GM23338 (cell line): ENCODE results near the gene NIF3L1. TPM values are rescaled to one million over a fixed set of nuclear protein-coding genes. Genes with fewer than 3 reads are reported as not detected.

Source experiments
- ATAC-seq: fragments of 200-7000 bp; cut with Tn5 transposase; 3 replicates; pipeline ENCODE4 v1.9.1; 2020
- DNase-seq: peaks from one replicate; pipeline ENCODE4 v3.0.0-alpha.2; 2015; ENCODE audit warnings: low spot score
- H2AFZ ChIP-seq: fragments of 200-600 bp; sonication (generic); 2 replicates; pipeline ENCODE4 v1.8.0; 2016; ENCODE audit warnings: antibody characterized with exemption, mild to moderate bottlenecking, moderate library complexity
- H3F3A ChIP-seq: fragments of 200-600 bp; sonication (generic); replicated peaks from 2 replicates; pipeline ENCODE4 v1.8.0; 2017; ENCODE audit warnings: antibody characterized with exemption, mixed run types, low read depth
- H3K27ac ChIP-seq: fragments of 200-600 bp; sonication (generic); 2 replicates; pipeline ENCODE4 v1.6.1; 2016; ENCODE audit warnings: low read depth
- H3K27me3 ChIP-seq: fragments of 200-600 bp; sonication (generic); 2 replicates; pipeline ENCODE4 v1.8.0; 2016; ENCODE audit warnings: mild to moderate bottlenecking, mixed run types, moderate library complexity; ENCODE audit not compliant: insufficient read depth
- H3K36me3 ChIP-seq: fragments of 200-600 bp; sonication (generic); 2 replicates; pipeline ENCODE4 v1.8.0; 2016; ENCODE audit warnings: mild to moderate bottlenecking; ENCODE audit not compliant: insufficient read depth
- H3K4me1 ChIP-seq: fragments of 200-600 bp; sonication (generic); 2 replicates; pipeline ENCODE4 v1.8.0; 2016; ENCODE audit warnings: mild to moderate bottlenecking, moderate library complexity; ENCODE audit not compliant: insufficient read depth
- H3K4me2 ChIP-seq: fragments of 200-600 bp; sonication (generic); 2 replicates; pipeline ENCODE4 v1.7.1; 2017; ENCODE audit warnings: mixed run types
- H3K4me3 ChIP-seq: fragments of 200-600 bp; sonication (generic); 2 replicates; pipeline ENCODE4 v1.6.1; 2016; ENCODE audit warnings: mixed run types
- H3K79me2 ChIP-seq: fragments of 200-600 bp; sonication (generic); replicated peaks from 2 replicates; pipeline ENCODE4 v1.8.0; 2017; ENCODE audit warnings: mild to moderate bottlenecking; ENCODE audit not compliant: insufficient read depth
- H3K9me2 ChIP-seq: fragments of 200-600 bp; sonication (generic); 2 replicates; pipeline ENCODE4 v1.8.0; 2017; ENCODE audit not compliant: insufficient read depth
- H4K20me1 ChIP-seq: fragments of 200-600 bp; sonication (generic); replicated peaks from 2 replicates; pipeline ENCODE4 v1.8.0; 2017; ENCODE audit warnings: mild to moderate bottlenecking; ENCODE audit not compliant: insufficient read depth
- H3K27ac Mint-ChIP-seq: 2 replicates; pipeline ENCODE4 v1.8.0; 2020; ENCODE audit warnings: inconsistent platforms, mild to moderate bottlenecking, moderate library complexity, mixed read lengths
- H3K27me3 Mint-ChIP-seq: 3 replicates; pipeline ENCODE4 v1.8.0; 2022; ENCODE audit warnings: low read depth, mild to moderate bottlenecking, moderate library complexity, mixed read lengths, inconsistent platforms; ENCODE audit not compliant: insufficient read depth, poor library complexity
- H3K36me3 Mint-ChIP-seq: 3 replicates; pipeline ENCODE4 v1.8.0; 2021; ENCODE audit warnings: low read depth, mild to moderate bottlenecking, inconsistent platforms, moderate library complexity, mixed read lengths
- H3K4me1 Mint-ChIP-seq: 3 replicates; pipeline ENCODE4 v1.8.0; 2020; ENCODE audit warnings: mild to moderate bottlenecking, inconsistent platforms, mixed read lengths
- H3K4me3 Mint-ChIP-seq: 3 replicates; pipeline ENCODE4 v1.8.0; 2021; ENCODE audit warnings: moderate library complexity, mild to moderate bottlenecking, inconsistent platforms, mixed read lengths
- H3K9me3 Mint-ChIP-seq: 3 replicates; pipeline ENCODE4 v1.8.0; 2020; ENCODE audit warnings: moderate library complexity, mild to moderate bottlenecking, inconsistent platforms, mixed read lengths
- JUNB ChIP-seq: IDR thresholded peaks from one replicate; pipeline ENCODE4 v1.6.1; 2016; ENCODE audit warnings: antibody characterized with exemption; ENCODE audit not compliant: unreplicated experiment
- NANOG ChIP-seq: IDR thresholded peaks from 2 replicates; pipeline ENCODE4 v1.6.1; 2016; ENCODE audit warnings: antibody characterized with exemption, borderline replicate concordance
- polyA plus RNA-seq: library from polyadenylated mRNA; unstranded; fragments of >200 nt; fragmentation: Nextera tagmentation; extraction: Ambion mirVana; gene quantifications from 2 replicates; pipeline ENCODE4 v1.2.1, GENCODE V29; 2016
- total RNA-seq: library from RNA; depleted of rRNA; stranded (reverse); fragments of >200 nt; shearing (Covaris generic); gene quantifications from 2 replicates; pipeline ENCODE4 v1.2.3, GENCODE V29; 2014
- TF ChIP-seq, protein P1 (sequence below): fragments of 250-450 bp; sonication (Bioruptor Pico); IDR thresholded peaks from 2 replicates; pipeline ENCODE4 v1.5.0; 2020; ENCODE audit warnings: mild to moderate bottlenecking, moderate library complexity
- TF ChIP-seq, protein P2 (sequence below), 2 experiments: fragments of 200-600 bp in 1 of 2; sonication (generic) in 1 of 2; conservative IDR thresholded peaks; 2 replicates each; pipeline versions ENCODE4 v1.5.1 to v1.6.1; 2016 to 2017; ENCODE audit warnings: antibody characterized with exemption in 2 of 2, low read depth in 2 of 2, mild to moderate bottlenecking in 2 of 2, moderate library complexity in 1 of 2

NIF3L1 gene
- total and polyA plus RNA-seq, 2 experiments from 2014 or later, result 62.8 to 63.9 TPM

DNA sequence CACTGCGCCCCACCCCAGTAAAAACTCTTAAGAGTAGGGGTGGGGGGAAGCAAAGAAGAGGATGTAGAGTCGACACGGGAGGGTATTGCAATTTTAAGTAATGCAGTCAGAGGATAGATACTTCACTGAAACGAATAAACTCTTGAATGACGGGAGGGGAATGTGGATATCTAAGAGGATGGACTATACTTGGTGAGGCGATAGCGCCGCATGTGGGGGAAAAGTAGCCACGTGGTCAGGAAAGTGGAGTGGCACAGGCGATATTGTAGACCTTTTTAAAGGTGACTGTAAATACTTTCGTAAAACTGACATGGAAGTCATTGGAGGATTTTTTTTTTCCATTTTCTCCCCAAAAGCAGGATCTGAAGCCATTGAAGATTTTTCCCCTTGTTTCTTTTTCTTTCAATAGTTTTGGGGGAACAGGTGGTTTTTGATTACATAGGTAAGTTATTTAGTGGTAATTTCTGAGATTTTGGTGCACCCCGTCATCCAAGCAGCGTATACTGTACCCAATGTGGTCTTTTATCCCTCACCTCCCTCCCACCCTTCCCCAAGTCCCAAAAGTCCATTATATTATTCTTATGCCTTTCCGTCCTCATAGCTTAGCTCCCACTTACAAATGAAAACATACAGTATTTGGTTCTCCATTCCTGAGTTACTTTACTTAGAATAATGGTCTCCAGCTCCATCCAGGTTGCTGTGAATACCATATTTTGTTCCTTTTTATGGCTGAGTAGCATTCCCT, 38.5 kb upstream of the NIF3L1 start:
- Histone ChIP-seq H3K27me3 (no peaks in the 10 kb centered on the region), H3K4me3 (no peak overlapping the region), H2AFZ (no peak overlapping the region), H3K79me2 (no peaks in the 10 kb centered on the region), H4K20me1 (no peaks in the 10 kb centered on the region; the same call in 1 of the 2 replicates), H3K4me1 (no peaks in the 10 kb centered on the region), H3K9me2 (no peaks in the 10 kb centered on the region), H3K27ac (no peak overlapping the region), H3F3A (peaks cover 8% of the 10 kb centered on the region), H3K4me2 (no peak overlapping the region), H3K36me3 (peaks cover 40% of the 10 kb centered on the region)
- H3K36me3 Mint-ChIP-seq, result peaks cover 42% of the 10 kb centered on the region
- no peak overlapping the region for H3K4me3 Mint-ChIP-seq
- DNase-seq (peak; percentile 37), ATAC-seq (peak; percentile 44; the same call in 2 of the 3 replicates)
- H3K27ac Mint-ChIP-seq, result no peak overlapping the region
- H3K27me3 Mint-ChIP-seq, result peaks cover 5% of the 10 kb centered on the region
- no peaks in the 10 kb centered on the region for H3K4me1 Mint-ChIP-seq
- H3K9me3 Mint-ChIP-seq, result no peaks in the 10 kb centered on the region
- TF ChIP-seq, protein P1, sequence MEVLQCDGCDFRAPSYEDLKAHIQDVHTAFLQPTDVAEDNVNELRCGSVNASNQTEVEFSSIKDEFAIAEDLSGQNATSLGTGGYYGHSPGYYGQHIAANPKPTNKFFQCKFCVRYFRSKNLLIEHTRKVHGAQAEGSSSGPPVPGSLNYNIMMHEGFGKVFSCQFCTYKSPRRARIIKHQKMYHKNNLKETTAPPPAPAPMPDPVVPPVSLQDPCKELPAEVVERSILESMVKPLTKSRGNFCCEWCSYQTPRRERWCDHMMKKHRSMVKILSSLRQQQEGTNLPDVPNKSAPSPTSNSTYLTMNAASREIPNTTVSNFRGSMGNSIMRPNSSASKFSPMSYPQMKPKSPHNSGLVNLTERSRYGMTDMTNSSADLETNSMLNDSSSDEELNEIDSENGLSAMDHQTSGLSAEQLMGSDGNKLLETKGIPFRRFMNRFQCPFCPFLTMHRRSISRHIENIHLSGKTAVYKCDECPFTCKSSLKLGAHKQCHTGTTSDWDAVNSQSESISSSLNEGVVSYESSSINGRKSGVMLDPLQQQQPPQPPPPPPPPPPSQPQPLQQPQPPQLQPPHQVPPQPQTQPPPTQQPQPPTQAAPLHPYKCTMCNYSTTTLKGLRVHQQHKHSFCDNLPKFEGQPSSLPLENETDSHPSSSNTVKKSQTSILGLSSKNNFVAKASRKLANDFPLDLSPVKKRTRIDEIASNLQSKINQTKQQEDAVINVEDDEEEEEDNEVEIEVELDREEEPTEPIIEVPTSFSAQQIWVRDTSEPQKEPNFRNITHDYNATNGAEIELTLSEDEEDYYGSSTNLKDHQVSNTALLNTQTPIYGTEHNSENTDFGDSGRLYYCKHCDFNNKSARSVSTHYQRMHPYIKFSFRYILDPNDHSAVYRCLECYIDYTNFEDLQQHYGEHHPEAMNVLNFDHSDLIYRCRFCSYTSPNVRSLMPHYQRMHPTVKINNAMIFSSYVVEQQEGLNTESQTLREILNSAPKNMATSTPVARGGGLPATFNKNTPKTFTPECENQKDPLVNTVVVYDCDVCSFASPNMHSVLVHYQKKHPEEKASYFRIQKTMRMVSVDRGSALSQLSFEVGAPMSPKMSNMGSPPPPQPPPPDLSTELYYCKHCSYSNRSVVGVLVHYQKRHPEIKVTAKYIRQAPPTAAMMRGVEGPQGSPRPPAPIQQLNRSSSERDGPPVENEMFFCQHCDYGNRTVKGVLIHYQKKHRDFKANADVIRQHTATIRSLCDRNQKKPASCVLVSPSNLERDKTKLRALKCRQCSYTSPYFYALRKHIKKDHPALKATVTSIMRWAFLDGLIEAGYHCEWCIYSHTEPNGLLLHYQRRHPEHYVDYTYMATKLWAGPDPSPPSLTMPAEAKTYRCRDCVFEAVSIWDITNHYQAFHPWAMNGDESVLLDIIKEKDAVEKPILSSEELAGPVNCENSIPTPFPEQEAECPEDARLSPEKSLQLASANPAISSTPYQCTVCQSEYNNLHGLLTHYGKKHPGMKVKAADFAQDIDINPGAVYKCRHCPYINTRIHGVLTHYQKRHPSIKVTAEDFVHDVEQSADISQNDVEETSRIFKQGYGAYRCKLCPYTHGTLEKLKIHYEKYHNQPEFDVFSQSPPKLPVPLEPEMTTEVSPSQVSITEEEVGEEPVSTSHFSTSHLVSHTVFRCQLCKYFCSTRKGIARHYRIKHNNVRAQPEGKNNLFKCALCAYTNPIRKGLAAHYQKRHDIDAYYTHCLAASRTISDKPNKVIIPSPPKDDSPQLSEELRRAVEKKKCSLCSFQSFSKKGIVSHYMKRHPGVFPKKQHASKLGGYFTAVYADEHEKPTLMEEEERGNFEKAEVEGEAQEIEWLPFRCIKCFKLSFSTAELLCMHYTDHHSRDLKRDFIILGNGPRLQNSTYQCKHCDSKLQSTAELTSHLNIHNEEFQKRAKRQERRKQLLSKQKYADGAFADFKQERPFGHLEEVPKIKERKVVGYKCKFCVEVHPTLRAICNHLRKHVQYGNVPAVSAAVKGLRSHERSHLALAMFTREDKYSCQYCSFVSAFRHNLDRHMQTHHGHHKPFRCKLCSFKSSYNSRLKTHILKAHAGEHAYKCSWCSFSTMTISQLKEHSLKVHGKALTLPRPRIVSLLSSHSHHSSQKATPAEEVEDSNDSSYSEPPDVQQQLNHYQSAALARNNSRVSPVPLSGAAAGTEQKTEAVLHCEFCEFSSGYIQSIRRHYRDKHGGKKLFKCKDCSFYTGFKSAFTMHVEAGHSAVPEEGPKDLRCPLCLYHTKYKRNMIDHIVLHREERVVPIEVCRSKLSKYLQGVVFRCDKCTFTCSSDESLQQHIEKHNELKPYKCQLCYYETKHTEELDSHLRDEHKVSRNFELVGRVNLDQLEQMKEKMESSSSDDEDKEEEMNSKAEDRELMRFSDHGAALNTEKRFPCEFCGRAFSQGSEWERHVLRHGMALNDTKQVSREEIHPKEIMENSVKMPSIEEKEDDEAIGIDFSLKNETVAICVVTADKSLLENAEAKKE (CRISPR knock-in tag), result no peak
- TF ChIP-seq NANOG (no peak), JUNB (no peak)
- TF ChIP-seq, protein P2, sequence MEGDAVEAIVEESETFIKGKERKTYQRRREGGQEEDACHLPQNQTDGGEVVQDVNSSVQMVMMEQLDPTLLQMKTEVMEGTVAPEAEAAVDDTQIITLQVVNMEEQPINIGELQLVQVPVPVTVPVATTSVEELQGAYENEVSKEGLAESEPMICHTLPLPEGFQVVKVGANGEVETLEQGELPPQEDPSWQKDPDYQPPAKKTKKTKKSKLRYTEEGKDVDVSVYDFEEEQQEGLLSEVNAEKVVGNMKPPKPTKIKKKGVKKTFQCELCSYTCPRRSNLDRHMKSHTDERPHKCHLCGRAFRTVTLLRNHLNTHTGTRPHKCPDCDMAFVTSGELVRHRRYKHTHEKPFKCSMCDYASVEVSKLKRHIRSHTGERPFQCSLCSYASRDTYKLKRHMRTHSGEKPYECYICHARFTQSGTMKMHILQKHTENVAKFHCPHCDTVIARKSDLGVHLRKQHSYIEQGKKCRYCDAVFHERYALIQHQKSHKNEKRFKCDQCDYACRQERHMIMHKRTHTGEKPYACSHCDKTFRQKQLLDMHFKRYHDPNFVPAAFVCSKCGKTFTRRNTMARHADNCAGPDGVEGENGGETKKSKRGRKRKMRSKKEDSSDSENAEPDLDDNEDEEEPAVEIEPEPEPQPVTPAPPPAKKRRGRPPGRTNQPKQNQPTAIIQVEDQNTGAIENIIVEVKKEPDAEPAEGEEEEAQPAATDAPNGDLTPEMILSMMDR (conservative IDR thresholded peaks at IDR 0.05; ENCODE audit: low read depth in 2 of 2), result peak in 1 of 2 experiments; percentile 23; a peak in 2 of 4 replicates
